ENCODE data around the gene FBXO24.

Gene FBXO24

GRCh38 chr7:100573691-100574361 is 12.3 kb upstream of the FBXO24 start, which contains the start of gene SAP25:
SAP25 (minus strand) TSS chr7:100573900; CDS start chr7:100573742, 158 bp downstream.
- no peak for DNase-seq (ENCODE audit: low read depth in 2 of 2)

- no peak for DNase-seq (ENCODE audit: low read depth in 2 of 2)
These were observed 11.5 kb upstream of the FBXO24 start for GRCh38 chr7:100574362-100575205.

- no peak for DNase-seq (ENCODE audit: low read depth in 2 of 2)
These were observed 10.9 kb upstream of the FBXO24 start for GRCh38 chr7:100575206-100575631.

GRCh38 chr7:100575746-100576383 is 10.3 kb upstream of the FBXO24 start:
- no peak for DNase-seq (ENCODE audit: low read depth in 2 of 2)

GRCh38 chr7:100576384-100576993 is 9.6 kb upstream of the FBXO24 start:
- no peak for DNase-seq (ENCODE audit: low read depth in 2 of 2)

GRCh38 chr7:100577103-100577502 is 9.0 kb upstream of the FBXO24 start:
- no peak for DNase-seq (ENCODE audit: low read depth in 2 of 2)

GRCh38 chr7:100577507-100577906 is 8.6 kb upstream of the FBXO24 start:
- DNase-seq (ENCODE audit: low read depth in 2 of 2), result no peak

- no peak for DNase-seq (ENCODE audit: low read depth in 2 of 2)
These were observed 7.6 kb upstream of the FBXO24 start for GRCh38 chr7:100578246-100579183.

GRCh38 chr7:100580466-100581283 is 5.5 kb upstream of the FBXO24 start:
- DNase-seq (ENCODE audit: low read depth in 2 of 2), result no peak

- no peak for DNase-seq (ENCODE audit: low read depth in 2 of 2)
These were observed 4.0 kb upstream of the FBXO24 start for GRCh38 chr7:100582041-100582579.

- DNase-seq (ENCODE audit: low read depth in 2 of 2), result no peak
These were observed 3.5 kb upstream of the FBXO24 start for GRCh38 chr7:100582650-100583049.

- peak; percentile 37 to 46 for DNase-seq (ENCODE audit: low read depth in 2 of 2)
These were observed 2.7 kb upstream of the FBXO24 start for GRCh38 chr7:100583132-100584053.

GRCh38 chr7:100584054-100584682 is 2.0 kb upstream of the FBXO24 start:
- no peak for DNase-seq (ENCODE audit: low read depth in 2 of 2)

GRCh38 chr7:100584683-100585510 is 1.2 kb upstream of the FBXO24 start:
- no peak for DNase-seq (ENCODE audit: low read depth in 2 of 2)

GRCh38 chr7:100585511-100586265 is 440 bp upstream of the FBXO24 start, which contains the start of gene LRCH4:
LRCH4 (minus strand) TSS chr7:100586129; CDS start chr7:100586100, 29 bp downstream.
- DNase-seq (ENCODE audit: low read depth in 2 of 2), result peak; percentile 32 to 56

GRCh38 chr7:100588438-100588837 is 2.3 kb downstream of the FBXO24 start:
- no peak for DNase-seq (ENCODE audit: low read depth in 2 of 2)
